Measurements from ENCODE around the gene PSEN1.

The PSEN1 gene

GRCh38 chr14:73253721-73254120 is 117.4 kb downstream of the PSEN1 start:
- no peak for TF ChIP-seq CTCF (IDR thresholded peaks at IDR 0.05; ENCODE audit: extremely low read depth, insufficient read depth, missing control alignments)
- DNase-seq (ENCODE audit: low spot score): no peak
- in situ Hi-C loops (cut with MboI; ENCODE audit: low pct_unique_long_range_greater_than_20kb, low sequenced_read_pairs, unreplicated experiment): no loop called here

- no peak for DNase-seq (ENCODE audit: low spot score)
- no peak for TF ChIP-seq CTCF (IDR thresholded peaks at IDR 0.05; ENCODE audit: extremely low read depth, insufficient read depth, missing control alignments)
- in situ Hi-C loops (cut with MboI; ENCODE audit: low pct_unique_long_range_greater_than_20kb, low sequenced_read_pairs, unreplicated experiment): no loop called here
Observed at GRCh38 chr14:73254247-73255004, 118.1 kb downstream of the PSEN1 start.

- DNase-seq (ENCODE audit: low spot score): no peak
- in situ Hi-C loops (cut with MboI; ENCODE audit: low pct_unique_long_range_greater_than_20kb, low sequenced_read_pairs, unreplicated experiment): no loop called here
- no peak for TF ChIP-seq CTCF (IDR thresholded peaks at IDR 0.05; ENCODE audit: extremely low read depth, insufficient read depth, missing control alignments)
Observed at GRCh38 chr14:73255005-73255400, 118.7 kb downstream of the PSEN1 start.

GRCh38 chr14:73255693-73256225 is 119.5 kb downstream of the PSEN1 start:
- DNase-seq (ENCODE audit: low spot score): no peak
- in situ Hi-C loops (cut with MboI; ENCODE audit: low pct_unique_long_range_greater_than_20kb, low sequenced_read_pairs, unreplicated experiment): no loop called here

GRCh38 chr14:73258076-73258475 is 121.8 kb downstream of the PSEN1 start:
- in situ Hi-C loops (cut with MboI; ENCODE audit: low pct_unique_long_range_greater_than_20kb, low sequenced_read_pairs, unreplicated experiment): no loop called here
- no peak for DNase-seq (ENCODE audit: low spot score)
- TF ChIP-seq CTCF (IDR thresholded peaks at IDR 0.05; ENCODE audit: extremely low read depth, insufficient read depth, missing control alignments): no peak

More at GRCh38 chr14:73255693-73256225, 119.5 kb downstream of the PSEN1 start:
- TF ChIP-seq CTCF (IDR thresholded peaks at IDR 0.05; ENCODE audit: extremely low read depth, insufficient read depth, missing control alignments): no peak

- in situ Hi-C loops (cut with MboI; ENCODE audit: low pct_unique_long_range_greater_than_20kb, low sequenced_read_pairs, unreplicated experiment): no loop called here
- TF ChIP-seq CTCF (IDR thresholded peaks at IDR 0.05; ENCODE audit: extremely low read depth, insufficient read depth, missing control alignments): no peak
- no peak for DNase-seq (ENCODE audit: low spot score)
Observed at GRCh38 chr14:73258845-73259611, 122.7 kb downstream of the PSEN1 start.
